DMS53 (cell line): ENCODE data around the gene RBM47.
A peak's percentile ranks its signal among the peaks of the same experiment; 100 is the strongest.
"Not testable (repeated sequence)": the region's sequence is repeated elsewhere in the genome, so short reads cannot be mapped to it uniquely, and the experiment has no call there.

Experiments used
- DNase-seq: peaks from one replicate; lab custom pipeline; 2025; lab: John Stamatoyannopoulos, UW

Gene RBM47

GRCh38 chr4:40439519-40439918, 190.1 kb downstream of the RBM47 start:
- DNase-seq: no peak

GRCh38 chr4:40438384-40439026, 191.2 kb downstream of the RBM47 start:
- DNase-seq: no peak

GRCh38 chr4:40437741-40438383, 191.8 kb downstream of the RBM47 start:
- no peak for DNase-seq

GRCh38 chr4:40435306-40435705, 194.4 kb downstream of the RBM47 start:
- not testable (repeated sequence) for DNase-seq

DNA sequence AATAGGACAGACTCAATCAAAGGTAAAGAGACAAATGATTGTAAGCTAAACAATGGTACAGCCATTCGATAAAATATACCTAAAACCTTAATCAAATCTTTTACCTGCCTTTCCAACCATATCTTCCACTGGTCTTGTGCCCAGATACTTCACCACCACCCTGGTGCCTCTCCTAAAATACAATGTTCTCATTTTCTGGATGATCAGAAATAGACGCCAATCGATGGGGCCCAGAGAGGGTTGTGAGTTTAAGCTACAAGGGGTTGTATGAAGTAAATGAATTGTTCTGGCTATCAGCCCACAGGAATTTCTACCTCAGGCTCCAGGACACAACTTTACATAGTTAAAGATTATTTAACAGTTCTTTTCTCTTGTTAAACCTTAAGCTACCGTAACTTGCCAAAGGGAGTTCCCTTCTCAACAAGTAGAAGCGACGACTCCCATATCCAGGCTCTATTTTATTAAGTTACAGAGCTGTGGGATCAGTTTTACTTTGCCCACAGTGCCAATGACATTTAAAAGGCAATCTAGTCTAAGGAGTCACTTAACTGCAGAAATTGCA, 195.5 kb downstream of the RBM47 start:
- DNase-seq: no peak

DNA sequence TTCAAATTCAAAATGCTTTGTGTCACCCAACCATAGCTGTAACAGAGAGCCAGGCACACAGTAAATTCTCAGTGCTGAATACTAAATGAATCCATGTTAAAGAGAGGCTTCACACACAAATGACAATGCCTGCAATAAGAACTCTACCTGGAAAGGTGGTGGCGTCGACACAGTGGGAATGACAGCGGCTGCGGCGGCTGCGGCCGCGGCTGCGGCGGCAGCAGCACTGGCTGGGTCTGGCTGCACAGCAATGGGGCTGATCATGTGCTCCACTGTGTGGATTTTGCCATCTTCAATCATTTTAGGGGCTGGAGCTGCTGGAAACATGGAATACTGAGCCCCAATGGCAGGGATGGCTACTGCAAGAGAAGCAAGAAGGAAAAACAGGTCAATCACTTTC, 197.2 kb downstream of the RBM47 start:
- no peak for DNase-seq

GRCh38 chr4:40427871-40428270, 201.8 kb downstream of the RBM47 start:
- DNase-seq: not testable (repeated sequence)

GRCh38 chr4:40427128-40427527, 202.5 kb downstream of the RBM47 start:
- no peak for DNase-seq

GRCh38 chr4:40425799-40426574, 203.7 kb downstream of the RBM47 start:
- DNase-seq: no peak

DNA sequence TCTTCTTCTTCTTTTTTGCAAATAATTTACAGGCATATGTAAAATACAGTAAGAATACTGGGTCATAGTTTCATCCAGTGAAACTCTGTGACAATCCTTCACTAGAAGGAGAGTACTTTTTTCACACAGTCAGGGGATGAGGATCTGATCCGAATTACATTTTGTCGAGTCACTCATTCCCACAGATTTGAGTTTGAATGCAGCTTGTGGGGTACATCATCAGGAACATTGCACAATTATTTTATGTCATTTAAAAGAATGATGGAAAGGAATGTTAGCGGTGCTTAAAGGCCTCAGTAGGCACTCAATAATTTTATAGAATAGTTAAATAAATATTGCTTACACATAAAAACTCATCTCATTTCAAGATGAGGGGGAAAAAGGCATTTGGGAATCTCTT, 205.9 kb downstream of the RBM47 start:
- DNase-seq: no peak

DNA sequence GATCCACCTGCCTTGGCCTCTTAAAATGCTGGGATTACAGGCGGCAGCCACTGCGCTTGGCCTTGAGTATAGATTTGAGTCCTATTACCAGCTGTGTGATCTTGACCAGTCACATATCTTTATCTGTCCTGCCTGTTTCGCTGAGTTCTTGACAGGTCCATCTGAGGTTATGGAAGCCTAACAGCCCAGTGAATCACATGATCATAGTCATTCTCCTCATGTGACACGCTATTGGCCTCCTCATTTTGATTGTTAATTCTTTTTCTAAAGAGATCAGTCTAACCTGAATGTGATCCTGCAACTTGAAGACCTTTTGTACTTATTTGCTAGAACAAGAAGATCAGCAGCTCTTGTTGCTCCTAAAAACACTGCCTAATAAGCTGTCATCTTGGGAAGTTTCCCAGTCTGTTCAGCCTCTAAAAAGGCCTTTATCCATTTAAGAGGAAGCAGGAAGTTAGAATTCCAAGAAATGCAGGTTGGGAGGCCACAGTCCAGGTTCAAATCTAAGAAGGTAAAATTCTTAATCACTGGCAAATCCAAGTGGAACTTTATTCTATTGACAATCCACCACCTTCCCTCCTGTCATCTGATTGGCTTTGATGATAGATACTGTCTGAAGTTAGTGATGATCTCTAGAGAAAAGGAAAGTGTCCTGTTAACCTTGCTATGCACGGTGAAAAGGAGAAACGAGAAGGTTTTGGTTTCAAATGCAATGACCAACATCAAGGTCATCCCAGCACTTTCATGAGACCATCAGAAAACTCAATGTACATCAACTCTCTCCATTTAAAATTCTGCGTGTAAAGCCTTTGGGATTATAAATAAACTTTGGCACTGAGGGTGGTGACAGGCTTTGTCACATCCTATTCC, 207.6 kb downstream of the RBM47 start:
- no peak for DNase-seq

- peak; percentile 51 for DNase-seq
Measured at GRCh38 chr4:40419231-40419912, 210.3 kb downstream of the RBM47 start.

DNA sequence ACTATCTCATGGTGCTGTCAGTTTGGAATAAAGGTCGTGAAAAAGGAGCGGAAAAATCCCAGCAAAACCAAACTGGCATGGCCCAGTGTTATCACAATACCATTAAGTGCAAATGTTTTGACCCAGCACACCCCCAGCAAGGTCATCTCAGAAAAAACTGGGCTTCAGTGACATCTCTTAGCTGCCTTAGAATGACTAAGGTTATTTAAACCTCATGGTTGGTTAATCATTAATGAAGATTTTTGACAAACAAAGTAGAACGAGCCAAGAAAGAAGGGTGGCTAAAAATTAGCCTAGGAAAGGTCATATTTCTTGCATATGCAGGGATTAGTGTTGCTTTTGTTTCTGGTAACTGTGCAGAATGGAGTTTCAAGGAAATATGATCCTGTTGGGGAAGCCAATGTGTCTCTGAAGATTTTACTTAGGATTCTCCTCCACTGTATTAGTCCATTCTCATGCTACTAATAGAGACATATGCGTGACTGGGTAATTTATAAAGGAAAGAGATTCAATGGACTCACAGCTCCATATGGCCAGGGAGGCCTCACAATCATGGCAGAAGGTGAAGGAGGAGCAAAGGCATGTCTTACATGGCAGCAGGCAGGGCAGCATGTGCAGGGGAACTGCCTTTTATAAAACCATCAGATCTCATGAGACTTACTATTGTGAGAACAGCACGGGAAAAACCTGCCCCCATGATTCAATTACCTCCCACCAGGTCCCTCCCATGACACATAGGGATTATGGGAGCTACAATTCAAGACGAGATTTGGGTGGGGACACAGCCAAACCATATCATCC, 211.0 kb downstream of the RBM47 start:
- peak; percentile 92 for DNase-seq

- DNase-seq: peak; percentile 45
Measured at GRCh38 chr4:40417941-40418340, 211.7 kb downstream of the RBM47 start.

- no peak for DNase-seq
Measured at GRCh38 chr4:40414673-40415072, 215.0 kb downstream of the RBM47 start.

- no peak for DNase-seq
Measured at GRCh38 chr4:40412866-40413795, 216.5 kb downstream of the RBM47 start.

DNA sequence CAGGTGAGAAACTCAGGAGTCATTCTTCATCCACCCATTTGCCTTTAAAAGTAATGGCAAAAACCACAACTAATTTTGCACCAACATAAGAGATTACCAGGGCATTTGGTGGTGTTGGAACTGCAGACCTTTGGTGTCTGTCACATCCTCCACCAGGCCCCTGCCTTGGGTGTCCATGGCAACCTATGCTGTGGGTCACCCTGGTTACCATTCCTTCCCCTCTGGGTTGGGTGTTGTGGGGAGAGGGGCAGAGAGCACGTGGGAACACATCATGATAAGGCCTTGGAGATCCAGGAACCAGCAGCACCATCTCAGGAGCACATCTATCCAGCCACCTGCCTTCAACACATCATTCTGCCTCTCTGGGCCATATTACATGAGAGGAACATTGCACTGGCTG, 217.3 kb downstream of the RBM47 start:
- no peak for DNase-seq

DNA sequence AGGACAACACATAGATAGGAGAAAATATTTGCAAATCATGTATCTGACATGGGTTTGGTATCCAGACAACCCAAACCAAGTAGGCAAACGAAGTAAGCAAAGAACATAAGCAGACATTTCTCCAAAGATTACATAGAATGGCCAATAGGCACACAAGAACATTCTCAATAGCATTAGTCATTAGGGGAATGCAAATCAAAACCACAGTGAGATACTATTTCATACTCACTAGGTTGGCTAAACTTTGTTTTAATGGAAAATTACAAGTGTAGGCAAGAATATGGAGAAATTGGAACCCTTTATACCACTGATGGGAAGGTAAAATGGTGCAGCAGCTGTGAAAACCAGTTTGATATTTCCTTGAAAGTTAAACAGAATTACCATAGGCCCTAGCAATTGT, 219.8 kb downstream of the RBM47 start:
- DNase-seq: no peak

GRCh38 chr4:40407468-40407867, 222.2 kb downstream of the RBM47 start:
- DNase-seq: not testable (repeated sequence)
